GM19035 (cell line): ENCODE measurements around the gene KIF13A.
"Not testable (repeated sequence)": the region's sequence is repeated elsewhere in the genome, so short reads cannot be mapped to it uniquely, and the experiment has no call there.

ENCODE experiments used
- ATAC-seq: cut with Tn5 transposase; IDR thresholded peaks from one replicate; pipeline ENCODE4 v1.9.1; 2021; ENCODE audit not compliant: unreplicated experiment

Gene KIF13A

DNA sequence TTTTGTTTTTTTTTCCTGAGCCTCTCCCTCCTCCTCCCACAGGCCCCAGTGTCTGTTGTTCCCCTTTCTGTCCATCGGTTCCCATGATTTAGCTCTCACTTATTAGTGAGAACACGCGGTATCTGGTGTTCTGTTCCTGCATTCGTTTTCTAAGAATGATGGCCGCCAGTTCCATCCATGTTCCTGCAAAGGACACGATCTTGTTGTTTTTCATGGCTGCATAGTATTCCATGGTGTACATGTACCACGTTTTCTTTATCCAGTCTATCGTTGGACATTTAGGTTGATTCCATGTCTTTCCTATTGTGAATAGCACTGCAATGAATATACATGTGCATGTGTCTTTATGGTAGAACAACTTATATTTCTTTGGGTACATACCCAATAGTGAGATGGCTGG, 175.1 kb downstream of the KIF13A start:
- ATAC-seq, result no peak

DNA sequence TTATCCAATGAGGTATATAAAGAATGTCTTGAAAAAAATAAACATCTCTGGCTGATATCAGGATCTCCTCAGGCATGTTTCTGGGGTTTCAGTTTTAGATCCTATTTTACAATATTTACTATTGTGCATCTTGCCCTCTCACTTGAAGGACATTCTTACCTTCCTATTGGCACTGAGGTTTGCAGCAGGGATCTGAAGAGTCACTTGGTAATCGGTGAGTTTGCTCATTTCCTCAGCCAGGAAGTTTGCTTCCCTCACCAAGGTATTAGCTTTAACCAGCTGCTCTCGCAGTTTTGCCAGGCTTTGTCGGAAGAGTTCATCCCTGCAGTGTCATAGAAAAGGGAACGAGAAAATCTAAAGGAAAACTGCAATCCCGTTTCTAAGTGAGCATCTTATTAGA, 178.8 kb downstream of the KIF13A start:
- no peak for ATAC-seq

DNA sequence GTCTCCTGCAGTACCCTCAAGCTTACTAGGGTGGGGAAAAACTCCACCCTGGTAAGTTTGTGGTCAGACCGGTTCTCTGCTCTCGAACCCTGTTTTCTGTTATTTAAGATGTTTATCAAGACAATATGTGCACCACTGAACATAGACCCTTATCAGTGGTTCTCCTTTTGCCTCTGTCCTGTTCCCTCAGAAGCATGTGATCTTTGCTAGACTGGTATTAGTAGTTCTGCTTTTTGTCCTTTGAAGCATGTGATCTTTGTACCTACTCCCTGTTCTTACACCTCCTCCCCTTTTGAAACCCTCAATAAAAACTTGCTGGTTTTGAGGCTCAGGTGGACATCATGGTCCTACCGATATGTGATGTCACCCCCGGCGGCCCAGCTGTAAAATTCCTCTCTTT, 180.0 kb downstream of the KIF13A start:
- not testable (repeated sequence) for ATAC-seq

DNA sequence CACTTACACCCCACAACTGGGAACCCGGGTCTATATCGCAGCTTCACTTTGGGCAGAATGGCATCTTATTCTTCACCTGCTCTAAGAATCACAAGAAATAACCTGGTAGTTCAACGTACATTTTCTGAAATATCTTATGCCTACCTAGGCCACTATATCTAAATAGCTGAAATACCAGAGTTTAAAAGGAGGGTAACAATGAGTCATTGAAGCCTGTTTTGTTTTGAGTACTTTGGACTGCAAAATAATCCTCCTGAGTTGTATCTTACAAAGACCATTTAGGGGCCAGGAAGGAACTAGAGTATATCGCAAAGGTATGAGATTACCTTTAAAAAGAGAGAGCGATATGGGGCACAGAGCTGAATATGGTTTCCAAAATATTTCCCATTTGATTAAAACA, 184.0 kb downstream of the KIF13A start:
- no peak for ATAC-seq

DNA sequence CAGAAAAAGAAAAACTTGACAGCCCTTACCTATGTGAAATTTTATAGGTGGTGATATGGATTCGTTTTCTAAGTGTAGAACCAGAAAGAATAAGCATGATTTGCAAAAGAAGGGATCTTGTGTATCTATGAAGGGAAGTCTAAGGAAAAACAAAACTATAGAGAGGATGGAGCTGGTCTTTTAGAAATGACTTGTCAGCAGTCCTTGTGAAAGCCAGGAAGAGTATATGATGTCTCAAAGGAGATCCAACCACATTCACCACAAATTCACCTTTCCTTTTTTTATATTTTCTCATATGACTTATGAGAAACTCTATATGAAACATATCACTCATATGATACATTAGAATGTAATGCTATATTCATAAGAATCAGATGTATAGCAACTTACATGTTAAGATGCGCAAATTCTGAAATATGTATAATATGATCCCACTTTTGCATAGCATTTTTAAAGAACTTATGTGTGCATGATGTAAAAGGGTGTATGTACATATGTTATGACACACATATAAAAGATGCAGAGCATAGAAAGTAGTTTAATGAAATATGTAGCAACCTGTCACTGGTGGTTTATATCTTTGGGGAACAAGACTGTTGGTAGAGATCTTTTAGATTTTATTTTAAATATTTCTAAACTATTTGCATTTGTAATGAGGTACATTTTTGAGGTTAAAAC, 188.8 kb downstream of the KIF13A start:
- no peak for ATAC-seq

DNA sequence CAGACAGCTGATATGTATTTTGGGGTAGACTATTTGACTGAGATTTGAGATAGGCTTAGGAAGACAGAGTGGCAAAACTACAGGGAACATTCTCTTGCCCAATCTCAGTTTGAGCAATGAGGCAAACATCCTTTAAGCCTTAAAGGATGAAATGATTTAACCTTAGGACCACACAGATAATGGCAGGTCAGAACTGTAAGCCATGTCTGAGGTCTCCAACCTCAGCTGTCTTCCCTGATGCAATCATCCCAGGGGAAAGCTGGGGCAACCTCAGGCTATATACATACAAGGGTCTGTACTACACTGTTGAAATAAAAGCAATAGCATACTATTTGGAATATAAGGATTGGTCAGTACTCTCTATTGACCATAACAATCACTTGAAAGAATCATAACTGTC, 196.9 kb downstream of the KIF13A start:
- ATAC-seq, result no peak

DNA sequence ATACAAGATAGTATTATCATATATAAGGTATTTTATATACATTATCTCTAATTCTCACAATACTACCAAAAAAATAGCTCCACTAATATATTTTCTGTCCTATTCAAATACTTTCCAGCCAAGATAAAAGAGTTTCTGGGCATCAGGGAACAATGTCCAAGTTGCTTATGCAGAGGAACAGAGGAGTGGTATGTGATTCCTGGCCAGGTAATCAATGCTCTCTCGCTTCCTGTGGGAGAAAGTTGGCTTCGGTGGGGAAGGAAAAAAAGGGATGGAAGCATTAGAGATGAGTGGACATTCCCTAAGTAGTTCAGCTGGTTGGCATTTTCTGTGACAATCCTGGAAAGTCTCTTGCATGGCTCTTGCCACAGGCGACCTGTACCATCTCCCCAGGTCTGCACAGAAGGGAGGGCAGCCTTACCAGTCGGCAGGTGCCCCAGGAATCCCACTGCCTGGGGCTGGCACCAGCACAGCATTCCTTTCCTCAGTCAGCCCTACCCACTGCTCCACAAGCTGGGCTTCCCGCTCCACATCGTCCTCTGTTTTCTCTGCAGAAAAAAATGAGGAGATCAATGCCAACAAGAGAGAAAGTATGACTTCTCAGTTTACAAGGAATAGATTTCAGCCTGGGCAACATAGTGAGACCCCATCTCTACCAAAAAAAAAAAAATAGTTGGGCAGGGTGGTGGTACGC, 202.2 kb downstream of the KIF13A start:
- ATAC-seq, result no peak

DNA sequence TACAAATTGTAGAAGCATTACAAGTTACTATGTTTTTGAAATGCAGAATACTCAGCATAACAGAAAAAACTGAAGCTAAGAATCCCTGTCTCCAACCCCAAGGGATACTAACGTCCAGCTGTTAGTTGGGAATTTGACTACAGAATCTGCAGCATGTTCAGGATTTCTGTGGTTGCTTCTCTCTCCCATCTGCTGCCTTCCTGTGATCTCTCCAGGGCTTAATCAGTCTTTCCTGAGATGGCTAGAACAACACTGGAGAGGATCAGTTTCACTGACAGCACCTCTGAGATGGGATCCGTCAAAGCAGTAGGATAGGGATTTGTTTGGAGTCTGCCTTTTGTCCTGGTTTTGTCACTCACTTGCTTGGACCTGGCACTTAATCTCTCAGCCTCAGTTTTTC, 207.4 kb downstream of the KIF13A start:
- ATAC-seq, result no peak

DNA sequence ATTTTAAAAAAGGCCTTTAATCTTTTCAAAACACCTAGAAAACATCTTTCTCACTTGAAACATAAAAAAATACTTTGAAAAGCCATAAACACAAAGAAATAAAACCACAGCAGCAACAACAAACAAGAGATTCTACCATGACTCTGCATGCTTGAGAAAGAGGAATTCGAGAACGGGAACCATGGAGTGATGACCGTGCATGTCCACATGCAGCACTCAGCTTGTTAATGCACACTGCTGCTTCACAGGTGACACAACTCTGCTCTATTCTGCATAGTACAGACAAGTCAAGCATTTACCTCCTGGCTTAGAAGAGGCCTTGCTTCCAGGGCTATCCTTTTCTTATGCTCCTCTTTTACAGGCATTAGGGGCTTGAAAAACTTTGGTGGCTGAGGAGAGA, 215.8 kb downstream of the KIF13A start:
- ATAC-seq, result no peak

DNA sequence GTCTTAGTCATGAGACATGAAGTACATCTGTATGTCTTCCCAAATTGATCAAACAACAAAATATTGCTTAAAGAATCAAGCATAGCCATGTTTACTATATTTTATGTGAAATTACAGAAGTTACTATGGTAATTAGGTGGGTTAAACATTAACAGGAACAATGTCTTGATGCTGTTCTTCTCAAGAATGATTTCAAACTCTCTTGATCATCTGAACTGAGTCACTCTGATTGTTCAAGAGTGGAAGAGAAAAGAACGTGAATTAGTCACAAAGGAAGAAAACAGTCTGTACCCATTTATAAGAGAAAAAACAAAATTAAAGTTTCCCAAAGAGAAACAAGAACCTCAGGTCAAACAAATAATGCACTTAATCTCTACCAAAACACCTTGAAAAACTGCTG, 218.6 kb downstream of the KIF13A start:
- no peak for ATAC-seq

DNA sequence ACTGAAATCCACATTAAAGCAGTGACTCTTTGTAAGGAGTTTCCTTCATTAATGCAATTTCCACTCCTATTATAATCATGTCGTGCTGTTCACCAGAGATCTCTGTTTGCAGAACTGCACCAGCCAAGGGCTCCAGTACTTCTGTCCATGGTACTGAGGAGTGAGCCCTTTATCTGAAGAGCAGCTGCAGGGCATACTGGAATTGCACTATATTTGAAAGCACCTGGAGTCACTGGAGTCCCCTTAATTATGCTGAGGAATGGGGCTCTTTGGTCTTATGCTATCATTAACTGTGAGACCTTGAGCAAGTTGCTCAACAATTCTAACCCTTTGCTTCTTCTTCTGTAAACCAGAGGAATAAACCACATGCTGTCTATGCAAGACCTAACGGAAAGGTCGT, 219.0 kb downstream of the KIF13A start:
- no peak for ATAC-seq

DNA sequence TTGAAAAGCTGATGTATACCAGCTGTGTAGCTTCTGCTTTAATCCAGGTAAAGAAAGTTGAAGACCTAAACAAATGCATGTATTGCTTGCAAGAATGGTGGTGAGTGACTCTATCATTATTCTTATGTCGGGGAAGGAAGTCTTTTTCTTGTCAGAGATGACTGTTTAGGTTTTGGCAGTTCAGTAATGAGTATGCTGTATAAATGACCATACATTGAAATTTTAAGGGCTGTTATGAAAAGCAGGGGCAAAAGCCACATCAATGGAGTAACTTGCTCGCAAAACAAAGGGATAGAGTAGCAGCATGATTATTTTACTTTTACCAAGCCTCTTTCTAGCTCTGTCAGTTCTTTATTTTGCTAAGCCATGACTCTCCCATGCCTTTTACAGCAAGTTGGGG, 224.8 kb downstream of the KIF13A start:
- no peak for ATAC-seq

DNA sequence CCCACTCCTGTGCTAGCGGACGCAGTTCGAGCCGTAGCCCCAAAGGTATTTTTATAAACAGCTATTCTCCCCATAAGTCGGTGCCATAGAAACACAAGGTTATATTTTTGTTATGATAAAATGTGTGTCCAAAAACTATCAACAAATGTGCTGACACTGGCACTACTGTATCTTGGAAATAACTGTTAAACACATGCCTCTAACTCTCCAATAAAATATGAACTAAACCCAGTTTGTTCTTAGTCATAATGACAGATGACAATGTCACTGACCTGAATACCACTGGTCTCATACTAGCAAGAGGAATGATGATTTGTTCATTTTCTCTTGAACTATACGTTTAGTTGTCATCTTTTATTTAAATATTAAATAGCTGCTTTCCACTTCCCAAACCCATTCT, 229.3 kb downstream of the KIF13A start:
- no peak for ATAC-seq

DNA sequence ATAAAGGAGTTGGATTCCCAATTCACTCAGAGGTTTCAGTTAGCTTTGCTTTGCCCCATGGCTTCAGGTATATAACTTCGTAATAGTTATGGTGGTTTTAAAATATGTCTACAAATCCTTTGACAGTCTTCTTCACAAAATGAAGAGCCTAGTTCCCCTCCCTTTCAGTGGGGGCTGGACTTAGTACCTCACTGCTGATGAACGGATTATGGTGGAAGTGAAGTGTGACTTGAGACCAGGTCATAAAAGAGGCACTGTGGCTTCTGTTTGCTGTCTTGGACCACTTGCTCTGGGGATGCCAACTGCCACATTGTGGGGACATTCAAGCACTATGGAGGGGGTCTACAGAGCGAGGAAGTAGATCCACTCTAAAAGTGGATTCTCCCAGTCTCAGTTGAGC, 233.2 kb downstream of the KIF13A start:
- no peak for ATAC-seq

DNA sequence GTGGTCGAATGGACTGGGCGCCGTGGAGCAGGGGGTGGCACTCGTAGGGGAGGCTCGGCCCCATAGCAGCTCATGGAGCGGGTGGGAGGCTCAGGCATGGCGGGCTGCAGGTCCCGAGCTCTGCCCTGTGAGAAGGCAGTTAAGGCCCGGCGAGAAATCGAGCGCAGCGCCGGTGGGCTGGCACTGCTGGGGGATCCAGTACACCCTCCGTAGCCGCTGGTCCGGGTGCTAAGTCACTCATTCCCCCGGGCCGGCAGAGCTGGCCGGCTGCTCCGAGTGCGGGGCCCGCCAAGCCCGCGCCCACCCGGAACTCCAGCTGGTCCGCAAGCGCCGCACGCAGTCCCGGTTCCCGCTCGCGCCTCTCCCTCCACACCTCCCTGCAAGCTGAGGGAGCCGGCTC, 242.1 kb downstream of the KIF13A start:
- not testable (repeated sequence) for ATAC-seq

DNA sequence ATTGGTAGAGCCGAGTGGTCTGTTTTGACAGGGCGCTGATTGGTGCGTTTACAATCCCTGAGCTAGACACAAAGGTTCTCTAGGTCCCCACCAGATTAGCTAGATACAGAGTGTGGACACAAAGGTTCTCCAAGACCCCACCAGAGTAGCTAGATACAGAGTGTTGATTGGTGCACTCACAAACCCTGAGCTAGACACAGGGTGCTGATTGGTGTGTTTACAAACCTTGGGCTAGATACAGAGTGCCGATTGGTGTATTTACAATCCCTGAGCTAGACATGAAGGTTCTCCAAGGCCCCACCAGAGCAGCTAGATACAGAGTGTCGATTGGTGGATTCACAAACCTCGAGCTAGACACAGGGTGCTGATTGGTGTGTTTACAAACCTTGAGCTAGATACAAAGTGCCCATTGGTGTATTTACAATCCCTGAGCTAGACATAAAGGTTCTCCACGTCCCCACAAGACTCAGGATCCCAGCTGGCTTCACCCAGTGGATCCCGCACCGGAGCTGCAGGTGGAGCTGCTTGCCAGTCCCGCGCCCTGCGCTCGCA, 242.6 kb downstream of the KIF13A start:
- not testable (repeated sequence) for ATAC-seq

DNA sequence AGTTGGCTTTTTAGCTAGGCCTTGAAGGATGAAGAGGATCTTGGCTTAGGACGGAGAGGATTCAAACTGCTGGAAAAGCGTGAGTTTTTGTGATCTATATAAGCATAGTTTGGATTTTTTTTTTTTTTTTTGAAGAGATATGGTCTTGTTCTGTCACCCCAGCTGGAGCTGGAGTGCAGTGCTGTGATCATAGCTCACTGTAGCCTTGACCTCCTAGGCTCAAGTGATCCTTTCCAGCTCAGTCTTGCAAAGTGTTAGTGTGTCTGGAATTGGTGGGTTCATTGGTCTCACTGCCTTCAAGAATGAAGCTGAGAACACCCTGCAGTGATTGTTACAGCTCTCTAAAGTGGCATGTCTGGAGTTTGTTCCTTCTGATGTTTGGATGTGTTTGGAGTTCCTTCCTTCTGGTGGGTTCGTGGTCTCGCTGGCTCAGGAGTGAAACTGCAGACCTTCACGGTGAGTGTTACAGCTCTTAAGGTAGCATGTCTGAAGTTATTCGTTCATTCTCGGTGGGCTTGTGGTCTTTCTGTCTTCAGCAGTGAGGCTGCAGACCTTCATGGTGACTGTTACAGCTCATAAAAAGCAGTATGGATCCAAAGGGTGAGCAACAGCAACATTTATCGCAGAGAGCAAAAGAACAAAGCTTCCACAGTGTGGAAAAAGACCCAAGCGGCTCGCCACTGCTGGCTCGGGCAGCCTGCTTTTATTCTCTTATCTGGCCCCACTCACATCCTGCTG, 243.2 kb downstream of the KIF13A start:
- no peak for ATAC-seq

DNA sequence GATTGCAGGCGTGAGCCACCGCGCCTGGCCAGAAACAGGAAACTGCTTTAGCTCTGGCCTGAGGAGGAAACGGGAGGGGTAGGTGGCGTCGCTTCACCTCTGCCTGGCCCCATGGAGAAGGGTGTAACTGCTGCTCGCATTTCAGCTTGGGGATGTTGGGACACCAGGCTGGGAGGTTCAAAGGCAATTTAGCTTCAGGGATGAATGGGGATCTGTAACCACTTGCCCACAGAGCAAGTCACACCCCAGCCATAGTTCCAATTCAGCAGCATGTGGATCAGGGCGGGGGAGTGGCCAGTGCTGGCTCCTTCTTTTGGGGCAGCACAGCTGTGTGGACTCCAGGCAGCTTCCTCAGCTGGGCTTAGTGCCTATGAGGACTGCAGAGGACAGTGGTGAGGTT, 245.9 kb downstream of the KIF13A start:
- ATAC-seq, result no peak

DNA sequence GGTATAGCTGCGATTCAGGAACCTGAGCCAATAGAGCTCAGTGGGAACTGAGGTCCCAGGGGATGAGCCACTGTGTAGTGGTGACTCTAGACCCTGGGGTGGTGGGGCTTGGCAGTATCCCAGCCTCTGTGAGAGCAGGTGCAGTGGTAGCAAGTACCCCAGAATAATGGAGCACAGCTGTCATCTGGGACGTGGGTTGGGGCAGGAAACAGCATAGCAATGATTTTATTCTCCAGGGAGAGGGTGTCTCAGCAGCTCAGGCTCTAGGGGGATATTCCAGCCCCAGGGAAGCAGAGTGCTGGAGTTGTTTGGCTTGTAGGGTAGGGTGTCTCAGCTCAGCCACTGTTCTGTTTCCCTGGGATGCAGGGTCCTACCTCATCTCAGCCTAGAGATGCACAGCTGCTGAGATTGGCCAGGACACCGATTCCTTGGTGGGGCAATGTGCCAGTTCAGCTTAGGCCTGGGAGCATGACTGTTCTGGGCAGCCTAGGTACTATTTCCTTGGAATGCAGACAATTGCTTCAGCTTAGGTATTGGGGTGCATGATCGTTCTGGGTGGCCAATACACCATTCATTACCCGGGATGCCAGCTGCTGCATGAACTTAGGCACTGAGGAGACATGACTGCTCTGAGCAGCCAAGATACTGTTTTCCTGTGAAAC, 246.7 kb downstream of the KIF13A start:
- ATAC-seq, result no peak

DNA sequence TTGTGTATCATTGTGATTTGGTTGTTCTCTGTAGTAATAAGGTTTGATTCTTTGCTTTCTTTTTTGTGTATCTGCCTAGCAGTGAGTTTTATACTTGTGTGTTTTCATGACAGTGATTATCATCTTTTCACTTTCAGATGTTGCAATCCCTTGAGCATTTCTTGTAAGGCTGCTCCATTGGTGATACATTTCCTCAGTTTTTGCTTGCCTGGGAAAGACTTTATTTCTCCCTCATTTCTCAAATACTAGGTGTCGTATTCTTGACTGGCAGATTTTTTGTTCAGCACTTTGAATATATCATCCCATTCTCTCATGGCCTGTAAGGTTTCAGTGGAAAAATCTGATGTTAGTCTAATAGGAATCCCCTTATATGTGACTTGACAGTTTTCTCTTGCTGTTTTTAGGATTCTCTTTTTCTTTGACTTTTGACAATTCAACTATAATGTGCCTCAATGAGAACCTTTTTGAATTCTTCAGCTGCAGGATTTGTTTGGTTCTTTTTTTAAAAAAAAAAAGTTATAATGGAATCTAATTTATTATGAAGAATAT, 249.7 kb downstream of the KIF13A start:
- no peak for ATAC-seq

DNA sequence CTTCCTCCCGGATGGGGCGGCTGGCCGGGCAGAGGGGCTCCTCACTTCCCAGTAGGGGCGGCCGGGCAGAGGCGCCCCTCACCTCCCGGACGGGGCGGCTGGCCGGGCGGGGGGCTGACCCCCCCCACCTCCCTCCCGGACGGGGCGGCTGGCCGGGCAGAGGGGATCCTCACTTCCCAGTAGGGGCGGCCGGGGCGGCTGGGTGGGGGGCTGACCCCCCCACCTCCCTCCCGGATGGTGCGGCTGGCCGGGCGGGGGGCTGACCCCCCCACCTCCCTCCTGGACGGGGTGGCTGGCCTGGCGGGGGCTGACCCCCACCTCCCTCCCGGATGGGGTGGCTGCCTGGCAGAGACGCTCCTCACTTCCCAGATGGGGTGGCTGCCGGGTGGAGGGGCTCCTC, 252.1 kb downstream of the KIF13A start:
- ATAC-seq, result not testable (repeated sequence)
